Fibroblast of villous mesenchyme (primary cell): ENCODE results near the gene ASTN1. TPM values are rescaled to one million over a fixed set of nuclear protein-coding genes. Genes with fewer than 3 reads are reported as not detected.

Source experiments
- DNase-seq: peaks from one replicate; pipeline ENCODE4 v3.0.0-alpha.2; 2010; ENCODE audit warnings: low read depth
- H3K4me3 ChIP-seq: 2 replicates; pipeline ENCODE4 v1.5.1; 2011; ENCODE audit warnings: low read depth, mild to moderate bottlenecking, low read length
- total RNA-seq: library from RNA; depleted of rRNA; stranded (reverse); fragments of >200 nt; gene quantifications from 2 replicates; pipeline ENCODE4 v1.2.3, GENCODE V29; 2012
- TF ChIP-seq, protein P1 (sequence below): IDR thresholded peaks from 2 replicates; pipeline ENCODE4 v1.5.1; 2012; ENCODE audit warnings: low read depth, mild to moderate bottlenecking, low read length; ENCODE audit not compliant: insufficient read depth

ASTN1 gene
- total RNA-seq, 1 donor, result not detected

DNA sequence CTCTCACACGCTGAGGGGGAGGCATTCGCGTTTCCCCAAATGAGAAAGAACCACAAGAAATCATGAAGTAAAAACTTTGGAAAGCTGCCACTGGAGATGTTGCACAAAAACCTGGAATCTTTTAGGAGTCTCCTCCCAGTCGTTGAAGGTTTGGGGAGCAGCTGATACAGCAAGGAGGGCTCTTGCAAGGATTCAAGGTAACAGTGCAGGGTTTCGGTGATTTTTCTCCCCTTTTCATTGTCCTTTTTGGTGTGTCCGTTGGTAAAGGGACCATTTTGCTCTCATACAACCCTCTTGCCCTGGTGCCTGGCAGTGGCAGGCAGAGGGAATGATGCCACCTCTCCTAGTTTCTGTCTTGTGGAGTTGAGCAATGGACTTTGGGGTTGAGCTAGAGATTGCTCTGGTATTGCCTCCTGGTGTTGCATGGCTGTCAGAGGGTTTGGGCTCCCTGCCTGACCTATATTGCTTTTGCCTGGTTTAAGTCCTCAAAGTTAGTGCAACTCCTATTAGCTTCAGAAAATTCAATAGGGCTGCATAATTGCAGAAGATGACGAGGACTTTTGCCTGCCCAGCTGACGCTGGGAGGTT lies 7.1 kb upstream of the ASTN1 start:
- H3K4me3 ChIP-seq, result no peak overlapping the region
- DNase-seq, result no peak
- TF ChIP-seq, protein P1, sequence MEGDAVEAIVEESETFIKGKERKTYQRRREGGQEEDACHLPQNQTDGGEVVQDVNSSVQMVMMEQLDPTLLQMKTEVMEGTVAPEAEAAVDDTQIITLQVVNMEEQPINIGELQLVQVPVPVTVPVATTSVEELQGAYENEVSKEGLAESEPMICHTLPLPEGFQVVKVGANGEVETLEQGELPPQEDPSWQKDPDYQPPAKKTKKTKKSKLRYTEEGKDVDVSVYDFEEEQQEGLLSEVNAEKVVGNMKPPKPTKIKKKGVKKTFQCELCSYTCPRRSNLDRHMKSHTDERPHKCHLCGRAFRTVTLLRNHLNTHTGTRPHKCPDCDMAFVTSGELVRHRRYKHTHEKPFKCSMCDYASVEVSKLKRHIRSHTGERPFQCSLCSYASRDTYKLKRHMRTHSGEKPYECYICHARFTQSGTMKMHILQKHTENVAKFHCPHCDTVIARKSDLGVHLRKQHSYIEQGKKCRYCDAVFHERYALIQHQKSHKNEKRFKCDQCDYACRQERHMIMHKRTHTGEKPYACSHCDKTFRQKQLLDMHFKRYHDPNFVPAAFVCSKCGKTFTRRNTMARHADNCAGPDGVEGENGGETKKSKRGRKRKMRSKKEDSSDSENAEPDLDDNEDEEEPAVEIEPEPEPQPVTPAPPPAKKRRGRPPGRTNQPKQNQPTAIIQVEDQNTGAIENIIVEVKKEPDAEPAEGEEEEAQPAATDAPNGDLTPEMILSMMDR, result no peak

DNA sequence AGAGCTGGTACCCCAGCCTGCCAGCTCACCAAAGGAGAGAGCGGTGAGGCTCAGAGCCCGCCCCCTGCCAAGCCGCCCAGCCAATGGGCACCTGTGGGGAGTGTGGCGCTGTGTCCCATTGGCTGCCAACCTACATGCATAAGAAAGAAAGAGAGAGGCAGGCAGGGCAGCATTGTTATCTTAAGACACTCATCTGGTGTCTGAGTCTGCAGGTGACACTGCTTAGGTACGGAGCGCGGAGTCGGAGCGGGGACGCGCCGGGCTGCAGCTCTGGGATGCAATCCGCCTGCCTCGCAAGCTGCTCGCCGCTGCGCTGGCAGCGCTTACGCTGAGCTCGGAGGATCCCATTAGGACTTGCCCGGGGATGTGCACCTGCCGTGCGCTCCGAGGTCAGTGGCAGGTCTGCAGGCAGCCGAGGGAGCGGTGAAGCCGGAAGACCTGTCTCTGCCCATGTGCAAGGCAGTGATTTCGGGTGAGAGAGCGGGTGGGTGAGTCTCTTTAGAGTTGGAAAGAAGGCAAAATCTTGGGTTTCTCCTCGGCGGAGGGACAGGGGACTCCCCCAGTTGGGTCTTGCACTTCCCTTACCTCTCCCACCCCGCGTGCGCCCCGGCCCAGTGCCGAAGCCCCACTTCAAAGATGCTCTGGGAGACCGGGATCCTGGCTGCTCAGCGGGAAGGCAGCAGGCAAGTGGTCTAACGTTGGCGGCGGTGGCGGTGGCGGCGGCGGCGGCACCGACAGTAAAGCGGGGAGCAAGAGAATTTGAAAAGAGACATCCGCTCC lies 6.4 kb upstream of the ASTN1 start, which contains the start of gene BRINP2:
BRINP2 (plus strand) TSS at position 203 of the 780 bp plus-strand sequence. CDS start 58,919 bp downstream, outside the sequence.
- TF ChIP-seq, protein P1, result no peak
- peak; percentile 7 for DNase-seq
- H3K4me3 ChIP-seq, result no peak within 1 kb of the TSS

DNA sequence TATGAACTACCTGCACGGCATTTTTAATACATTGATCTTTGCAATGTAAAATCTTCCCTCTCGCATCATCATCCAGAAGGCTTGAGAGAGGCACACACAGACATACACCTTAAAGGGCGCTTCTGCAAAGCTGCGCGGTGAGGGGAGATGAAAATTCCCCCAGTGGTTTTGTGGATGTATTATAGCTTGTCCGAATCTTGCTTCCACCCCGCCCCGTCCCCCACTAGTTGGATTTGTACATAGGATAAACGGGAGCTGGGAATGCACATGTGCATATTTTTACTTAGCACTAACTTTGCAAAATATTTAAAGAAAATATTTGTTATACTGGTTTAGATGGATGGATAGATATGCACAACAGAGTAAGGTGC lies 542 bp upstream of the ASTN1 start:
- no peak overlapping the region for H3K4me3 ChIP-seq
- TF ChIP-seq, protein P1, result no peak
- DNase-seq, result no peak

DNA sequence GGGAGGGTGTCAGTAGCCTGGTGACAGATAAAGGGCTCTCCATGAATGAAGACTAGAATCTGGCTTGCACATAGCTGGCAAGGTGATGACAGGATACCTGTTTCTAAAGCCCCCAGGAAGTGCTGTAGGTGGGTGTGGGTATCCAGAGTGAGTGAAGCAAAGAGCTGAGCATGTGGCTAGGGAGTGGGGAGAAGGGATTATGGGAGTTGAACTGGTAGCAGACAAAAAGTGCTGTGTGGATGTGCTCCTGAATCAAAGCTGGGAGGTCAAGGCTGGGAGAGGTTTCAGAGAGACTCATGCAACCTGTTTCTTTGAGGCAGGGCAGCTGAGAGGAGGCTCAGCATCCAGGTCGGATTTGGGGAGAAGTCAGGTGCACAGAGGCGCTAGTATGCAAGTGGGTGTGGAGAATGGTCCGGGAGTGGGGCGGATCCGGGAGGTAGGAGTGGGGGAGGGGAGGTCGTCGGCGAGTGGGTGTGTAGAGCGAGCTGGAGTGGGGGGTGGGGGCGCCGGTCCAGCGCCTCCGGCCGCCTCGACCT lies 600 bp downstream of the ASTN1 start:
- no peak for DNase-seq
- TF ChIP-seq, protein P1, result no peak
- no peak overlapping the region for H3K4me3 ChIP-seq

DNA sequence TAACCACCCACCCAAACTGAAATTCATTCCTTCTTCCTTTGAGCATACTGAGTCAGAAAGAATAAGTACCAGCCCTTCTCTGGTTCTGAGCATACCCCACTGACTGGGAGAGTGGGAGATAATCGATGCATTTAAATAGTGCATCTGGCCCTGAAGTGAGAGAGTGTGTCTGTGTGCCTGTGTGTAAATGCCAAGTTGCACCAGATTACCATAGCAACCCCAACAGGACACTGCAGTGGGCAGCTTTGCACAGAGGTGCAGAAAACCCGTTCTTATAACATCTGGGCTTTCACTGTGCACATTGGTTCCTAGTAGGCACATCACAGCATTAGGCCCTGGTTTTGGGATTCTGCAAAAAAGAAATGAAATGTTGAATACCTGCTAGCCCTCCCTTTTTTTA lies 2.3 kb downstream of the ASTN1 start:
- H3K4me3 ChIP-seq, result no peak overlapping the region
- DNase-seq, result no peak
- TF ChIP-seq, protein P1, result no peak

DNA sequence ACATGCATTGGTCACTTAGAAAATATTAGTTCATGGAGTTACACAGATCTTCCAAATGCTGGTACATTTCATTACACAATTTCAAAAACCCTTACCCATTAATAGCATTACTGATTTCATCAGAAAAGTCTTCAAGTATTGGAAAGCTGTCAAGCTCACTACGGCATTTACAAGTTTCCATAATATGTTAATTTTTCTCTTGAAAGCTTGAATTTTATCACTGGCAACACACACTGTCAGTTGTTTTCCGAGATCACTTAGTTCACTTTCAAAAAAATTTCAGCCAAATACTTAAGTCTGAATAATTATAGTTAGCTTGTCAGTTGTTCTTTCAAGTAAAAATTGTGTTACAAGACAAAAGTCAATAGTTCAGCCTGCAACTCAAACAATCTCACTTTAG lies 18.0 kb downstream of the ASTN1 start:
- DNase-seq, result no peak
- no peak overlapping the region for H3K4me3 ChIP-seq
- TF ChIP-seq, protein P1, result no peak
